GM19240 (cell line): ENCODE measurements around the gene LIPM.

Experiments used
- DNase-seq: peaks from one replicate; pipeline ENCODE4 v3.0.0; 2011; ENCODE audit warnings: low spot score; ENCODE audit not compliant: insufficient read length

The LIPM gene

DNA sequence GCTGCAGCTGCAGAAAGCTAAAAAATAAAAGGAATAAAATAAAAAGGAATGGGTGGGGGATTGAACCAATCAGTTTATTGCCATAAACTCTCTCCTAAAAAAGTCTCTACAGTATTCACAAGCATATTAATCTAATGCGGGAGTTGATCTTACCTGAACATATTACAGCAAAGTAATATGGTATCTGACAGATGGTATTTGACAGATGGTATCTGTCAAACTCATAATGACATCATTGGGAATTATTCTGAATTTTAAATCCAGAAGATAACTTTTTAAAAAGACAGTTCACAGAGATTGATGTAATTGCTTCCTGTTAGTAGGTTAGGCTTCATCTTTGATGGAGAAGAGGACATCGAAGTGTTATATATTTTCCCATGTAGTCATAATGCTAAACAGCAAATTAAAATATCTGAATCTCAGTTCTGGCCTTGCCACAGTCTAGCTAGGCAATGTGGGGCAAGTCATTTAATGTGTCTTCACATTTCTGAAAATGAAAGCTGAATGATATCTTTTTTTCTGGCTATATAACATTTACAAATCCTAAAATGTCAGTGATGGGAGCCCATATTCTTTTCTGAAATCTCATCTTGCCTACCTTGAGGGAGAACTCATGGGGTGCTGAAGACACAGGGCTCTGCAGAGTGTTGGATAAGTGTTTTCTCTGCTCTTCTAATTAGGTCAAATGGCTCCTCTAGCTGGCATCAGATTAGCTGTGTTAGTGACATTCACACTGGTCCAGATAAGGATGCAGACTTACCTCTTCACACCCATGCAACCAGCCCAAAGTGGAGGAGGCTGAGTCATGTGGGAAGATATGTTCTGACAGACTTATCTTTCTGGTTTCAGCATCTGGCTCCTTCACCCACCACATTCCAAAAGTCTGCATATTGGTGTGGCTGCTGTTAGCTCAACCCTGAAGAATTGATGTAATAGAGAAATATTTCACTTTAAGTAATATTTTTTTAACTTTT lies 2.1 kb upstream of the LIPM start:
- no peak for DNase-seq

DNA sequence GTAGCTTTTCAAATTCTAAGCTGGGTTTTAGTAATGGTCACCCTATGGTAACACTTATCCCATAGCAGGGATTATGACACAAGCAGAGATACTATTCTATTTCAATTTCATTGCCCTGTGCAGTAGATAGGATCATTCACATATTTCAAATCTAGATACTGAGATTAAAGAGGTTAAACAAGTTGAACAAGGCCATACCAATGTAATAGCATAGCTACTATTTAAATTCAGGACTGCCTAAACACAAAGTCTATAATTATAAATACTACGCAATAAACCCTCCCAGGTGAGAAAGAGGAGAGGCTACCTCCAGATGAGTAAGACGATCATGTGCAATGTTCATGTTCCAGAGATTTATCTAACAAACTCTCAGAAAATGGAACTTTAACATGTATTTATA lies 1.1 kb downstream of the LIPM start:
- DNase-seq: no peak

DNA sequence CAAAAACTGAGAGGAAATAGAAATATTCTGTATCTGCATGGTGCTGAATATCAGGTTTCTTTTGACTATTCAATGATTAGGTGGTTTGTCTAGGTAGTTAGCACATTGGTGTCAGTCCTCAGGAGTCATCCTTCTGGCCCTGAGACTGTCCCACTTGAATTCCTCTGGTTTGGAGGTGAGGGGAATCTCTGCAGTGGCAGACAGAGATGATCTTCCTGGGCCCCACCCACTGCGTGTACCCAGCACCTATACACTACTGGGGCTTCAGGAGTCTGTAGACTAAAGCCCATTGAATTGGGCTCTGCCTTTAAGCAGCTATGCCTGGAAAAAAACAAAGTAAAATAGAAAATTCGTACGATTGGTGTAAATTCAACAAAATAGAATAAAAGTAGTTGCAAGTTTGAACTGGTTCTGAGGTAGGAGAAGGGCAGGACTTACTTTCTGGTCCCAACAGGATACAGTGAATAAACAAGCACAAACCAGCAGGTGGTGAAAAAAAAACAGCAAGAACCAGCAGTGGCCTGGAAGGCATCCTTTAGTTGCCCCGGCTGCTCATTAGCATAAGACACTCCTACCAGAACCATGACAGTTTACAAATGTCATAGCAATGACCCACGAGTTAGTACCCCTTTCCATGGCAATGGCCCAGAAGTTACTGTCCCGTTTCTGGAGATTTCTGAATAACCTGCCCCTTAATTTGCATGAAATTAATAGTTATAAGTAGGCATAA lies 1.7 kb downstream of the LIPM start:
- DNase-seq: no peak

DNA sequence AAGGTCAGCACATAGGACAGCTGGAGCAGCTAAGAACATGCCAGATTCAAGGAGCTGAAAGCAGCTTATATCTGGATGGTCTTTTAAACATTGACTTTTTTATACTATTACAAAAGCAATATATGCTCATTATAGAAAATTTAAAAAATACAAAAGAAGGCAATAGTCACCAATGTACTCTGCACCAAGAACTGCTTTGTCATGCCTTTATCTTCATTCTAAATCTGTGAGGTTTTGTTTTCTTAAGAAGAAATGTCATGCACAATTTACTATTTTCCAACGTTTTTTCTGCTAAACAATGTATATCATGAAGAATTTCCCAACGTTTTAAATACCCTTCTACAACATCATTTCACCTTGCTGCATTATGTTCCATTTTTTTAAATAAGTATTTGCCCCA lies 2.8 kb downstream of the LIPM start:
- DNase-seq: no peak

DNA sequence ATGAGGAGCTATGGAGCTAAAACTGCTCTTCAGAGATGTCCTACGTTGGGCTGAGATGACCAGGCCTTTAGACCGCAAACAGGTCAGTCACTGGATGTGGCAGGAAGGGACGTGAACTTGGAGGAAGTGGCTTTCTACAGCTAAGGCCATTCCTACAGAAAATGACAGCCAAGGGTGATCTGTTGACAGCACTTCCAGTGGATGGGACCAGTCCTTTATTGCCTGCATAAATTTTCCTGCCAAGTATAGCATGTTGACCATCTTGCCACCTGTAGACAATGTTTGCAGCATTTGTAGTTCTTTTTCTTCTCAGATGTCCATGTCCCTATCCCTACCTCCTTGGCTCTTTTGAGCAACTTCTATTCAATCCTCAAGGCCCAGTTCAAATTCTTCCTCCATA lies 3.4 kb downstream of the LIPM start:
- no peak for DNase-seq

DNA sequence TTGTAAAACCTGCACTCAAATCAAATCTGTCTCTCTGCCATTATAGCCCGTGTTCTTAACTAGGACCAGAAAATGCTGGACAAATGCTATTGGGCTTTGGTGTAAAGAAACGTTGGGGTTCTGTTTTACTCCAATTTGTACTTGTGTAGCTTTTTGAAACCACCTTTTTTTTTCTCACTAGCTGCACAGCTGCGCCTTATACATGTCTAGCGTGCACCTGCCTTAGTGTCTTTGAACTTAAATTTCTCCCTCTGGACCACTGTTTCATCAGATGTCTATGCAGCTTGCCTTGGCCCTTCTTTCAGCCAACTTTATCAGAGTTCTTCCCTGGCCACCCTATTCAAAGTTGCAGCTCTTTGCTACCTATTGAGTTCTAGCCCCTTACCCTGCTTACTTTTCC lies 7.1 kb downstream of the LIPM start:
- DNase-seq: no peak

DNA sequence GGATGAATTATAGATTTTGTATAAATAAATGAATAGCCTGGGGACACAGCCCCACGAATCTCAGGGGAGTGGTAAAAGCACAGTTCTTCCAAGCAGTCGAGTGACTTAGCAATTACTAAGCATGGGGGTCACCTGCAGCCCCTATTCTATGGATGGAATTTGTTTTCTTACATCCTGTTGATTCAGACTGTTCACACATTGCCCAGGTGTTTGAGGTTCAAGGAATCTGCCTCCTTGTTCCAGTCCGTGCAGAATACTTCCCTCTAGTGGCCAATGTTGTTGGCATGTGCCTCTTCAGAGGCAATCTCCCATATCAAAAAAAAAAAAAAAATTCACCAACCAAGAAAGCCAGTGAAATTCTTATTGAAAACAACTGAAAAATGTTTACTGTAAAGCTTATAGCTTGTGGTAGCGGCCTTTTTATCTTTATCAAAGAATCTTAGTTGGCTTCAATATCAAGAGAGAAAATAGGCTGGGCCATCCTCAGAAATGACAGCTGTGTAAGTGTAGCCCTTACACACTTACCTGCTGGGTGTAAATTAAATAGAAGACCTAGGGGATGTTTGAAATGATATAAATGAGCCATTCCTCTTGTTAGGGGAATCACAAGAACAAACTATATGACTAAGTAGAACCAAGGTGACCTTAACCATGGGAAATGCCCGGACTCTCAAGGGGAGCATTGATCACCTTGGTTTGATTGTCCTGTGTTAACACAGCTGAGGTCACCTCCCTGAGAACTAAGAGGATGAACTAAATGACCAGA lies 7.8 kb downstream of the LIPM start:
- no peak for DNase-seq

DNA sequence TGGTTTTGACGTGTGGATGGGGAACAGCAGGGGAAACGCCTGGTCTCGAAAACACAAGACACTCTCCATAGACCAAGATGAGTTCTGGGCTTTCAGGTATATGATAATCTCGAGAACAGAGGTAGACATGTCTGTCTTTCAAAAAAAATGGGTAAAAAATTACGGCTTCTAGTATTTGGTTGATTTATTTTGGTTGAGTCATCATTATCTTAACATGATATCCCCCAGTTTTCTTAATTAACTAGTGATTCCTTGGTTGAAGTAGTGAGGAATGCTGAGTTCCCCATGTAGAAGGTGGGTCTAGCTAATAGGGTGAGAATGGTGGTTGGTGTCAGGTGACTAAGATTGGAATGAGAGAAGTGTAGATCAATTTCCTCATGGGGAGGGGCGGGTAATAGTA lies 10.7 kb downstream of the LIPM start:
- no peak for DNase-seq

DNA sequence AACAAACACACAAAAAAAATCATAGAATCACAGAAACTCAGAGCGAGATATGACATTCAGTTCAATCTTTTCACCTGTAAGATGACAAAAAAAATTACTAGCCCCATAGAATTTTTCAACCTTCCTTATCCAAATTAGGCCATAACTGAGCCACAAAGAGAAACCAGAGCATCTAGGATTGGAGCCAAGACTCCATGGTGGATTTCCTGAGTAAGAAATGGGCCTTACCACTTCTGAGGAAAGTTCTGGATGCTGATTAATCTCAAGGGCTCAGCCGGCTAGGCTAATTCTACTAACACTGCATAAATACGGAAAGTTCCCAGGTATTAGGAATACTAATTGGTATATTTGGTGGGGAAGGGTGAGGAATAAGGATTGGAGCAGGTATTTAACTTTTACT lies 16.8 kb downstream of the LIPM start:
- no peak for DNase-seq

DNA sequence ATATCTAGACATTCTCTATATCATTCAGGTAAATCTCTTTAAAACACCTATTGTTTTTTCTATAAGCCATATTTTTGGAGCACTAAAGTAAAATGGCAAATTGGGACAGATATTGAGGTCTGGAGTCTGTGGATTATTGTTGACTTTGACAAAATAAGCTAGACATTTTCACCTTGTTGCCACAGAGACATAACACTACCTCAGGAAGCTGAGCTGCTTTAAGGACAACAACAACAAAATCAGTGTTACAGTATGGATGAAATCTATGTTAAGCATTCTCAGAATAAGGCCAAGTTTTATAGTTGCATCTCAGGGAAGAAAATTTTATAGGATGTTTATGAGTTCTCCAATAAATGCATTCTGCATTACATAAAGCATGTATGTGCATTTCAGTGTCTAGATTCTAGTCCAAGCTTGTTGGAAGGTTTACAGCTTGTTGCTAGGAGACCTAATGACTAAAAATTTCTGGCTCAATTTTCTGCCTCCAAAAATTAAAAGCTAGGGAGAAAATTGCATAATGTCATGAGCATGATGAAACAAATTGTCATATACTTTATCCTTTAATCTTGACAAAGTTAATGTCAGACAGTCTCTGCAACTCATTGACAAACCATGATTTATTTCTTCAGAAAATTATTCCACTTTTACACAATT lies 18.3 kb downstream of the LIPM start:
- DNase-seq: no peak

DNA sequence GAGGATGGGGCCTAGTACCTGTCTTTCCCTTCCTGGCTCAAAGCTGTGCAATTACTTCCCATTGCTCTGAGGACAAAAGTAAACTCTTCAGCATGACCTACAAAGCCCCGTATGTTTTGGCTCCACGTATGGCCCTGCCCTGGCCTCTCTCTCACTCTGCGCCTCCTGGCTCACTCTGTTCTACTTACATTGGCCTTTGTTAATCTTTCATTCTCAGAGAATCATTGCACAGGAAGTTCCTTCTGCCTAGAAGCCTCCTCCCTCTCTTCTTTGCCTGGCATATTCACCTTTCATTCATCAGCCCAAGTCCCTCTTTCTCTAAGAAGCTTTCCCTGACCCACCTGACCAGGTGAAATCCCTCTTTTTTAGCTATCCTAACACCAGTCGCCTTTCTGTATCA lies 23.9 kb downstream of the LIPM start:
- no peak for DNase-seq

DNA sequence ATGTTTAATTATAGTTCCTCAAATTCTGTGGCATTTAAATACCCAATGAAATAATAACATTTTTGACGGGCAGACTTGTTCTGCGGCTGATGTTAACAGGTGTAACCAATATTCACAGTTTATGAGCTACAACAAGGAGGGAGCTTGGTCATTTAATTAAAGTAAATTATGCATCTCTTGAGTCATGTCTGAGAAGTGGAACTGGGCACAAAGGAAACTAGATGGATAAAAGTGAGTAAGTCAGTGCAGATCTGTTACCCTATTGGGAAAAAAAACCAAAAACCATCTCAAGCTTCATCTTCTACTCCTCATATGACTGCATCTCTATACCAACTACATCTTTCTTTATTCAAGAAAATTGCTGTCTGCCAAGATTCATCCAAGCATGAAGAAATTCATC lies 25.1 kb downstream of the LIPM start:
- no peak for DNase-seq

DNA sequence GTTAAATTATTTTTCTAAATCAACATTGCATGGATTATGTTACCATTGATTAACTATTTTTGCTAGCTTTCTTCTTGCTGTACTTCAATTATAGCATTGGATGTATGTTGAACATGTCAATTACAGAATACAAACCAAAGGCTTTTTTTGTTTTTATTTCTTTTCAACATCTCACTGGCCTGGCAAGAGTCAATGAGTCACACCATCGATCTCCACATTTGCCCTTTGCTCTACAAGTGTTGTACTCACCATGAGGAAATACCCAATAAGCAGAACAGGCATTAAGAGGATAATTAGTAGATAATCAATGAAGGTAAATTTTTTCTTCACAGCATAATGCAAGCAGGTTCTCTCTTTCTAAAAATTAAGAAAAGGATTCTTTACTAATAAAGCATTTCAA lies 25.8 kb downstream of the LIPM start:
- no peak for DNase-seq

DNA sequence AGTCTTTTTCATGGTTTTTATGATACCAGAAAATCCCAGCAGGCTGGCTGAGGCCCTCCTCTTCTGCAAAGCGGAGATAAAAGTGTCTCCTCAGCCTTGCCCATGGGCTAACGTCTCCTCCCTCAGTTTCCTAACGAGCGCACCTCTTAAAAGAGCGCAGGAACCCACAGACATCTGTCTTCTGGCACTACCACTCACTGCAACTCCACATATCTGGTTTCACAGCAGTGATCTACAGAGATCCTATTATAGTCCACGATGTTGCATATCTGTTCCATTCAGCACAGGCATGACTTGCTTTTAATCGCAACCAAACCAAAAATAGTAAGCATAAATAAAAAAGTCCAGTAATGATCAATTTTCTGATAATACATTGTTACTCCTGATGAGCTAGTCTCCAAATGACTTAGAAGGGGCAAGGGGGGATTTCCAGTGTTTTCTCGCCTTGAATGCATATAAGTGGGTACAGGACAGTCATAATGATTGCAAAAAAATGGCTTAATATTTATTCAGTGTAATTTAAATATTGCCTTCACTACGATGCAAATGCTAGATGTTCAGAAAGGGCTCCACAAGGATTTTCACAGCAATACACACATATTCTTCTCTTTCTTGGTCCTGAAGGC lies 28.2 kb downstream of the LIPM start:
- DNase-seq: no peak

DNA sequence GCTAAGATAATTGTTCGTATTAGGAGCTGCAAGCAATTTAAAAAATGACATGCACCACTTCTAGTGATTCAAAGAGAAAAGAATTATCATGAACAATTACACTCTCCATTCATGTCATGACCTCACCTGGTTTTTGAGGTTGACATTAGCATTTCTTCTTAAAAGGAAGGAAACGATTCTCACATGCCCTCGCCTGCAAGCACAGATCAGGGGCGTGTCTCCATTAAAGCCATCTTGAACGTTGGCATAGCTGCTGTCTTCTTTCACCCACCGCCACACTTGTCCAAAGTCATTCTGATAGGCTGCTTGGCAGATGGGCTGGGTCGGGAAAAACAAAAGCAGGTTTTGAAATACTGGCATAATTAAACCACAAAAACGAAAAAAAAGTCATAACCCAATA lies 29.2 kb downstream of the LIPM start:
- DNase-seq: no peak

DNA sequence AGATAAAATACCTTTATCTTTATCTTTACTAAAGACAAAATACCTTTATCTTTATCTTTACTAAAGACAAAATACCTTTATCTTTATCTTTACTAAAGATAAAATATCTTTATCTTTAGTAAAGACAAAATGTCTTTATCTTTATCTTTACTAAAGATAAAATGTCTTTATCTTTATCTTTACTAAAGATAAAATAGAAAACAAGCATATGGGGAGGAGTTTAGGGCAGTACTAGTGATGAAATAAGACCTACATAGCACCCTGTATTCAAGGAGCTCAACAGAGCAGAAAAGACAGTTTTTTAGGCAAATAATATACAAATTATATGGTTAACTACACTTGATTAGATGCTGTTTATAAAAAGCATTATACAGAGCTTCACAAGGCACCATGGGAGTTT lies 29.8 kb downstream of the LIPM start:
- DNase-seq: no peak

DNA sequence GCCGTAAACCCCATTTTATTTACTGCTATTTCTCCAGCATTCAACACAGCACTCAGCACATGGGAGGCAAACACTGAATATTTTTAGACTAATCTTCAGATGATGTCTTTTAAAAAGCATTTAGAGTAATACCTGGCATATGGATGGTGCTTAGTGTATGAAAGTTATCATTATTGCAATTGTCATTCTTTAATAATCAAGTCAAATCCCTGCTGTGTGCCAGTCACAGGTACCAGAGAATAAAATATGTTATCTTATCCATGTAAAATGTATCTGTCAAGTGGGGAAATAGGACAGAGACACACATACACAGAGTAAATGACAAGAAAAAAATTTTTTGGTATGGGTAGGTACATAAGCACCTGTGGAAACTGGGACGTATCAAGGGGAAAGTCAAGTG lies 30.6 kb downstream of the LIPM start:
- DNase-seq: no peak

DNA sequence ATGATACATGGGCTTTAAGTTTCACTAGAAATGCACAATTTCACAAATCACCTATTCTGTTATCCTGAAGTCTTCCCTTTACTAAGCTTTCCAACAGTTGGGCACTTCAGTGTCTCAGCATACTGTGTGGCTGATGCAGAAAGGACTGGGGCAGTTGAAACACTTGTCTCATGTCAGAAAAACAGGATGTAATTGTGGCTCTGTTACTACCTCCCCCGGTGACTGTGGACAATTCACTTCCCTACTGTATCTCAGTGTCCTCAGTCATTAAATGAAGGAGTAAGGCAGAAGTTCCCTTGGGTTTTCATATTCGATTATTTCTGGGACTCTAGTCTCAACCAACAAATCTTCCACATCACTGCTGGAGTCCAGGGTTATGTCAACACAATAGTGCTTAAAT lies 31.2 kb downstream of the LIPM start:
- DNase-seq: no peak

DNA sequence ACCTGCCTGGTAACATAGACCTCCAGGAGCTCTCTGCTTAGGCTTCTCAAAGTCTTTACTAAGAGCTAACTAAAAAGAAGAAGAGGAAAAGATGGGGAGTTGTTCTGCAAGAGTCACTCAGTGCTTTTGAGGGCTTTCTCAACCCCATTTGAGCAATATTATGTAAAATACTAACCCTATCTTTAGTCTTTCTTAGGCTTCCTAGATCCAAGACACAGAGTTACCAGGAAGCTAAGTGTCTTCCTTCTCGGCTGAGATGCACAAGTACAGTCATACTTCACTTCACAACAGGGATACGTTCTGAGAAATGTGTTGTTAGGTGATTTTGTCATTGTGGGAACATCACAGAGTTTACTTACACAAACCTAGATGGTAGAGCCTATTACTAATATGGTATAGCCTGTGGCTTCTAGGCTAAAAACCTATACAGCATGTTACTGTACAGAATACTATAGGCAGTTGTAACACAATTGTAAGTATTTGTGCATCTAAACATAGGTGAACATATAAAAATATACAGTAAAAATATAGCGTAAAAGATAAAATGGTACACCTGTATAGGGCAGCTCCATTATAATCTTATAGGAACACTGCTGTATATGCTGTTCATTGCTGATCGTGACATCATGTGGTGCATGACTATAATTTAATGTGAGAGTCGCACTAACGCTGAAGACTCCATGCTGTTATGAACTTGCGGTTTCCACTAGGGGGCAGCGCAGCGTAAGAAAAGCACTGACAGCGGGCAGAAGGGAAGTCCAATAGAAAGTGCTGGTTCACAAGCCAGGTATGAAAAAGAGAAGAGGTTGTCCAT lies 32.8 kb downstream of the LIPM start:
- DNase-seq: peak; percentile 31

DNA sequence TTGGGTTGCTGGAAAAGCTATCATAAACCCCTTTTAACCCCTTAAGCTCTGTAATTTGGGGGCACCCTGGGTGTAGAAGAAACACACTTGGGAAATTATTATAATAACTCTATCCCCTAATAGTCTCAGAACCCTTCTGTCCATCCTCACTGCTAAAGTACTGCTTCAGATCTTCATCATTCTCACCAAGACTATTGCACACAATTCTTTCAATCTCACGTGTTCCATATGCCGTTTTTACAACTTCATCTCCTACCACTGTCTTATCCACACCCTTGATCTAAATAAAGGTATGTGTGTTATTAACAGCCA lies 33.3 kb downstream of the LIPM start:
- DNase-seq: no peak
